Gastrocnemius medialis (tissue), 4 donors: ENCODE results near the gene SCARF1. TPM values are rescaled to one million over a fixed set of nuclear protein-coding genes. Genes with fewer than 3 reads are reported as not detected.
A peak's percentile ranks its signal among the peaks of the same experiment; 100 is the strongest.

Experiments used
- ATAC-seq, 2 donors: fragments of 150-250 bp; one replicate each; pipeline ENCODE4 v1.9.1; 2016
- DNase-seq, 2 donors: peaks; one replicate each; pipeline ENCODE4 v3.0.0-alpha.2; 2019
- H3K27ac ChIP-seq, 4 donors: fragments of 200-600 bp; sonication (generic); 1 replicate in 1 of 4; 2 replicates in 3 of 4; pipeline ENCODE4 v1.5.1; 2016 to 2018; ENCODE audit warnings: mild to moderate bottlenecking in 2 of 4, moderate library complexity in 1 of 4
- H3K27me3 ChIP-seq, 3 donors: fragments of 200-600 bp; sonication (generic) in 2 of 3; 1 replicate in 1 of 3; 2 replicates in 2 of 3; pipeline versions ENCODE4 v1.5.1 to v1.6.0; 2016 to 2019; ENCODE audit warnings: mild to moderate bottlenecking in 1 of 3, moderate library complexity in 1 of 3
- H3K36me3 ChIP-seq, 2 donors: fragments of 200-600 bp; sonication (generic) in 1 of 2; one replicate each; pipeline ENCODE4 v1.5.1; 2017 to 2018
- H3K4me1 ChIP-seq, 2 donors: fragments of 200-600 bp; sonication (generic) in 1 of 2; one replicate each; pipeline ENCODE4 v1.5.1; 2016 to 2017; ENCODE audit warnings: mild to moderate bottlenecking in 2 of 2
- H3K4me3 ChIP-seq, 4 donors: fragments of 200-600 bp; sonication (generic) in 3 of 4; 1 replicate in 1 of 4; 2 replicates in 3 of 4; pipeline ENCODE4 v1.5.1; 2016 to 2019; ENCODE audit warnings: mild to moderate bottlenecking in 2 of 4
- H3K9me3 ChIP-seq, 3 donors: fragments of 200-600 bp; sonication (generic) in 2 of 3; 1 replicate in 1 of 3; 2 replicates in 2 of 3; pipeline ENCODE4 v1.5.1; 2016 to 2019
- CTCF ChIP-seq, 5 experiments: fragments of 450-650 bp in 3 of 5; fragments of 200-600 bp in 2 of 5; sonication (generic) in 2 of 5; IDR thresholded peaks in 4 of 5; conservative IDR thresholded peaks in 1 of 5; 1 replicate in 4 of 5; 2 replicates in 1 of 5; pipeline ENCODE4 v1.5.1; 2016 to 2019; ENCODE audit warnings: antibody characterized with exemption in 5 of 5, mild to moderate bottlenecking in 3 of 5, moderate library complexity in 3 of 5
- POLR2A ChIP-seq, 2 donors: fragments of 450-650 bp; IDR thresholded peaks; one replicate each; pipeline ENCODE4 v1.6.1; 2017; ENCODE audit warnings: antibody characterized with exemption in 2 of 2, mild to moderate bottlenecking in 2 of 2, moderate library complexity in 2 of 2
- in situ Hi-C, 4 donors: fragments of 200-750 bp; cut with MboI; loops; one replicate each; pipeline versions ENCODE4 v1.15.0 to v1.8.0; 2017; ENCODE audit warnings: low sequenced_read_pairs in 4 of 4
- intact Hi-C: fragments of 100-400 bp; cut with DNase I; formaldehyde crosslinking; loops from one replicate; pipeline ENCODE4 v1.15.1; 2023; ENCODE audit warnings: low total_unique reads
- total RNA-seq, 4 donors: library from RNA; depleted of rRNA; stranded (reverse); fragments of >200 nt; gene quantifications; one replicate each; pipeline versions ENCODE4 v1.1.0 to v1.2.3, GENCODE V29; 2016

The SCARF1 gene
- total RNA-seq, 4 donors from 2014 or later = 4.1 to 15.1 (median 5.7) TPM

- intact Hi-C loops (no loop called here), in situ Hi-C loops (no loop called here)
- TF ChIP-seq CTCF (IDR thresholded peaks at IDR 0.05 in 4 of 5, conservative IDR thresholded peaks at IDR 0.05 in 1 of 5) (no peak), POLR2A (IDR thresholded peaks at IDR 0.05) (no peak)
- ATAC-seq = no peak
- Histone ChIP-seq H3K4me3 (no peak overlapping the region), H3K9me3 (no peaks in the 10 kb centered on the region), H3K27me3 (no peaks in the 10 kb centered on the region), H3K4me1 (peaks cover 8 to 17% of the 10 kb centered on the region in 2 donors), H3K36me3 (peaks cover 0 to 6% of the 10 kb centered on the region in 2 donors), H3K27ac (peak overlapping the region in 3 of 4 donors; percentile 9 to 39 (median 14))
- DNase-seq = no peak
These were observed 37.6 kb downstream of the SCARF1 start for GRCh38 chr17:1607971-1608320.

GRCh38 chr17:1606352-1606985 is 39.1 kb downstream of the SCARF1 start:
- intact Hi-C loops = no loop called here
- ATAC-seq (no peak), DNase-seq (no peak)
- peaks cover 8 to 17% of the 10 kb centered on the region in 2 donors for H3K4me1 ChIP-seq
- H3K27me3 ChIP-seq = no peaks in the 10 kb centered on the region
- H3K4me3 ChIP-seq = no peak overlapping the region
- H3K36me3 ChIP-seq = peaks cover 0 to 5% of the 10 kb centered on the region in 2 donors
- H3K9me3 ChIP-seq = no peaks in the 10 kb centered on the region
- H3K27ac ChIP-seq = peak overlapping the region in 3 of 4 donors; percentile 66 to 77 (median 77)
- in situ Hi-C loops = no loop called here
- TF ChIP-seq CTCF (IDR thresholded peaks at IDR 0.05 in 4 of 5, conservative IDR thresholded peaks at IDR 0.05 in 1 of 5) (no peak), POLR2A (IDR thresholded peaks at IDR 0.05) (no peak)

GRCh38 chr17:1605681-1606351 is 39.7 kb downstream of the SCARF1 start:
- peak overlapping the region; percentile 22 to 77 (median 72) for H3K27ac ChIP-seq
- H3K36me3 ChIP-seq = peaks cover 0 to 7% of the 10 kb centered on the region in 2 donors
- DNase-seq = no peak
- in situ Hi-C loops = no loop called here
- peaks cover 8 to 17% of the 10 kb centered on the region in 2 donors for H3K4me1 ChIP-seq
- no peak overlapping the region for H3K4me3 ChIP-seq
- no peaks in the 10 kb centered on the region for H3K27me3 ChIP-seq
- TF ChIP-seq POLR2A (IDR thresholded peaks at IDR 0.05) = no peak
- TF ChIP-seq CTCF (IDR thresholded peaks at IDR 0.05 in 4 of 5, conservative IDR thresholded peaks at IDR 0.05 in 1 of 5) = no peak
- no peaks in the 10 kb centered on the region for H3K9me3 ChIP-seq
- intact Hi-C loops = no loop called here
- ATAC-seq = peak; percentile 37 to 43

GRCh38 chr17:1604831-1605528 is 40.6 kb downstream of the SCARF1 start:
- in situ Hi-C loops = no loop called here
- peak overlapping the region in 2 of 4 donors; percentile 15 to 17 for H3K4me3 ChIP-seq
- peaks cover 8 to 17% of the 10 kb centered on the region in 2 donors for H3K4me1 ChIP-seq
- H3K9me3 ChIP-seq = no peaks in the 10 kb centered on the region
- DNase-seq (peak in 1 of 2 donors; percentile 47), ATAC-seq (peak; percentile 56 to 81)
- H3K27ac ChIP-seq = peak overlapping the region; percentile 22 to 77 (median 72)
- TF ChIP-seq POLR2A (IDR thresholded peaks at IDR 0.05) (peak; percentile 35 to 42), CTCF (IDR thresholded peaks at IDR 0.05 in 4 of 5, conservative IDR thresholded peaks at IDR 0.05 in 1 of 5) (no peak)
- peaks cover 0 to 7% of the 10 kb centered on the region in 2 donors for H3K36me3 ChIP-seq
- H3K27me3 ChIP-seq = no peaks in the 10 kb centered on the region
- intact Hi-C loops = no loop called here
